Heart left ventricle (tissue), 13 donors: ENCODE data around the gene MED12L.

Experiments used
- CTCF ChIP-seq, 12 donors: fragments of 200-600 bp; sonication (generic) in 4 of 12; IDR thresholded peaks; one replicate each; pipeline versions ENCODE4 v1.5.0 to v1.8.0; 2018 to 2022; ENCODE audit warnings: antibody characterized with exemption in 12 of 12, mild to moderate bottlenecking in 5 of 12
- POLR2A ChIP-seq, 2 donors: fragments of 450-650 bp; IDR thresholded peaks; one replicate each; pipeline ENCODE4 v1.6.1; 2017; ENCODE audit warnings: antibody characterized with exemption in 2 of 2, mild to moderate bottlenecking in 2 of 2, moderate library complexity in 2 of 2
- donor health status: ischemic (EF 13 %, LVEDD 7.1; RV severe dilation, severe dysfunction).
- donor health status: DM: no; HTN: yes; CAD: no.
- donor health status: DM: no; HTN: no; CAD: no.
- donor health status: ischemic (EF 25% LVEDD 6.9; RV normal size, moderate dysfunction).
- donor health status: ischemic (EF 25% LVEDD 5.7; RV mildly dilated, moderate dysfunction).
- donor health status: ischemic (EF 35%, LVEDD 5.7; RV mildly dilated, moderate dysfunction).
- donor health status: nonischemic (EF 11% LVEDD 7.7; RV severe dilation, severe dysfunction).
- donor health status: DM: yes; HTN: yes; CAD: no.
- donor health status: PGD.
- donor health status: ischemic (EF 29% LVEDD 5.4; RV normal size, mild dysfunction).
- donor health status: nonischemic (EF 23%, LVEDD 6.1; RV moderate dilation, normal function).

- no peak for TF ChIP-seq CTCF (IDR thresholded peaks at IDR 0.05)
- TF ChIP-seq POLR2A (IDR thresholded peaks at IDR 0.05): no peak
Measured at GRCh38 chr3:151084893-151085226, 604 bp upstream of the MED12L start.
